Large intestine (tissue), 3 donors: ENCODE results near the gene MARCHF3. TPM values are rescaled to one million over a fixed set of nuclear protein-coding genes. Genes with fewer than 3 reads are reported as not detected.

ENCODE experiments used
- DNase-seq, 2 donors: peaks; one replicate each; pipeline versions ENCODE4 v3.0.0 to v3.0.0-alpha.2; 2013
- H3K27ac ChIP-seq: one replicate; pipeline ENCODE4 v1.5.1; 2013; ENCODE audit warnings: low read length
- H3K27me3 ChIP-seq: 2 replicates; pipeline ENCODE4 v1.6.1; 2013; ENCODE audit warnings: low read length; ENCODE audit not compliant: control insufficient read depth, insufficient read depth
- H3K36me3 ChIP-seq: 2 replicates; pipeline ENCODE4 v1.6.1; 2013; ENCODE audit warnings: low read length; ENCODE audit not compliant: control insufficient read depth, insufficient read depth
- H3K4me1 ChIP-seq: one replicate; pipeline ENCODE4 v1.6.1; 2013; ENCODE audit warnings: low read length; ENCODE audit not compliant: control insufficient read depth, insufficient read depth
- H3K4me3 ChIP-seq: one replicate; pipeline ENCODE4 v1.5.1; 2013; ENCODE audit warnings: low read length
- H3K9me3 ChIP-seq: one replicate; pipeline ENCODE4 v1.6.1; 2013; ENCODE audit warnings: mild to moderate bottlenecking, low read depth, low read length, moderate library complexity; ENCODE audit not compliant: control insufficient read depth
- WGBS: methylation state at CpG from one replicate; pipeline ENCODE4 v1.1.5; 2013; ENCODE audit warnings: low lambda C conversion rate; ENCODE audit not compliant: insufficient coverage; 5-methylcytosine and 5-hydroxymethylcytosine counted together
- polyA plus RNA-seq: library from polyadenylated mRNA; unstranded; fragments of 120-200 nt; gene quantifications from one replicate; pipeline ENCODE4 v1.2.1, GENCODE V29; 2013

MARCHF3 gene
- polyA plus RNA-seq, 1 donor: 6.5 TPM

DNA sequence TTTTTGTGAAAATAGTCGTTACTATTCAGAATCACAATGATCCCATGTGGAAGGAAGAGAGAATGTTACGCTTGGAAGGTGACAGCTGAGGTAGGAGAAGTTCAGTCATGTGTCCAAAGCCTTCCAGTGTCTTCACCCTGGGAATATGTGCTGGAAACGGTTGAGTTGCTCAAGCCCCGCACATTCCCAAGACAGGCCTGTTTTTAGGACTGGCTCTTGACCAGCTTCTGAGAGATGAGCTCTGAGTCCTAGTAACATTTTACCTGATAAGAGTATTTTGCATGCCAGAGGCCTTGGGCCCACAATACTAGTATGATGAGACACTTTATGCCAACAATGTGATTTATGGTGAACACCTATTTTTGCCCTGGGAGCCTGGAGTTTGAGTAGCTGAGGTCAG, 151.7 kb downstream of the MARCHF3 start:
- no peaks in the 10 kb centered on the region for H3K36me3 ChIP-seq
- H3K27me3 ChIP-seq: no peaks in the 10 kb centered on the region
- DNase-seq: no peak
- WGBS: no CpG with 5 or more reads among the region's 4 CpGs
- no peaks in the 10 kb centered on the region for H3K4me1 ChIP-seq
- H3K27ac ChIP-seq: no peak overlapping the region
- H3K9me3 ChIP-seq: no peaks in the 10 kb centered on the region
- H3K4me3 ChIP-seq: no peak overlapping the region

DNA sequence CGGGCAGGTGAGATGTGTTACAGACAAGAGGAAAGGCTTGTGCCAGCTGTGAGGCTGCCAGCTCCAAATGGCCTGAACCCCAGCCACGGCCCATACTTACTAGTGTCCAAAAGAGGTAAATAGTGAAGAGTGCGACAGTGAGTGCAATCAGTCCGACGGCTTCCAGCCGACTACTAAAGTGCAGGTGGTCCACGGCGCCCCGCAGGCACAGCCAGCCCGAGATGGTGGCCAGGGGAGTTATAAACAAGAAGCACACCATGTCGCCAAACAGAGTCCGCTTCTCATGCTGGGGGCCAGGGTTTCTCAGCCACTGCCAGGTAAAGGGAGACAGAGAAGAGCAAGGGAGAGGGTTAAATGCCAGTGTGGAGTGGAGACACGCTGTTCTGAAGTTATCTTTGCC, 152.3 kb downstream of the MARCHF3 start:
- H3K27me3 ChIP-seq: no peaks in the 10 kb centered on the region
- WGBS: no CpG with 5 or more reads among the region's 13 CpGs
- H3K27ac ChIP-seq: no peak overlapping the region
- DNase-seq: no peak
- H3K36me3 ChIP-seq: no peaks in the 10 kb centered on the region
- H3K4me3 ChIP-seq: no peak overlapping the region
- no peaks in the 10 kb centered on the region for H3K9me3 ChIP-seq
- H3K4me1 ChIP-seq: no peaks in the 10 kb centered on the region

DNA sequence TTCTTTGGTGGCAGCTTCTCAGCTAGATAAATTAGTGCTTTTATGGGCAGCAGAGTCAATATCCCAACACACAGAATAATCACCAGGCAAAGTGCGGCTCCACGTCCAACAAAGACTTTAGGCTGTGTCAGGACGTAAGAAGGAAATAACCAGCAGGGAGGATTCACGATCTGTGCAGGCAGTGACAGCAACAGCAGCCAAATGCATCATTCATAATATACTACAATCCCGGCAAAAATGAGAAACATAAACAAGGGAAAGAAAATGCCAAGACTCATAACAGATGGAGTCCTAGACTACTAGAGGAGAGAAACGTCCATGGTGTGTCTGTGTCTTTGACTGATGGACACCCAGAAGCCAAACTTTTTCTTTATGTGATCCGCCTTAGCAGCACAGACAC, 152.8 kb downstream of the MARCHF3 start:
- no peaks in the 10 kb centered on the region for H3K9me3 ChIP-seq
- no peaks in the 10 kb centered on the region for H3K4me1 ChIP-seq
- H3K36me3 ChIP-seq: no peaks in the 10 kb centered on the region
- H3K27me3 ChIP-seq: no peaks in the 10 kb centered on the region
- no peak overlapping the region for H3K4me3 ChIP-seq
- no peak for DNase-seq
- H3K27ac ChIP-seq: no peak overlapping the region
- WGBS: no CpG with 5 or more reads among the region's 7 CpGs

DNA sequence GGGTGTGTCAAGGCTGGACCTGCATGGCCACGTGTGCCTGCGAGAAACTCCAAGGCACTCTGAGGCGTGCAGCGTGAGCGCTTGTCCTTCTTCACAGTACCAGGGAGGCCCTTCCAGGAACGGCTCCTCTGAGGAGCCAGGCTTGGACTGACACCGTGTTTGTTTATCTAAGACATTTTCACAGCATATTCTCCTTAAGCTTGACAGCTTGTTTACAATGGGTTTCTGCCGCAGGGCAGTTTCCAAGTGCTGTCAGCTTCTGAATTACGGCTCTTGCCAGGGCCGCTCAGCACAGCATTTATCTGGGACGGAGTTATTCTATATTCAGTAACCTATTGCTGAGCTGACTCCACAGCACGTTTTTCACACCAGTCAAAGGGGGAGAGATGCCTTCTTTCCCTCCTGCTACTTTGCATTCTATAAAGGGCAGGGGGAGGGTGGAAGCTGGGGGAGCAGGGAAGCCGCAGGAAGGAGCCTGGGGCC, 155.0 kb downstream of the MARCHF3 start:
- WGBS: 50% methylated on average over 2 of the region's 13 CpGs
- H3K4me3 ChIP-seq: no peak overlapping the region
- no peaks in the 10 kb centered on the region for H3K36me3 ChIP-seq
- H3K27me3 ChIP-seq: no peaks in the 10 kb centered on the region
- no peaks in the 10 kb centered on the region for H3K9me3 ChIP-seq
- H3K4me1 ChIP-seq: no peaks in the 10 kb centered on the region
- H3K27ac ChIP-seq: no peak overlapping the region
- no peak for DNase-seq

DNA sequence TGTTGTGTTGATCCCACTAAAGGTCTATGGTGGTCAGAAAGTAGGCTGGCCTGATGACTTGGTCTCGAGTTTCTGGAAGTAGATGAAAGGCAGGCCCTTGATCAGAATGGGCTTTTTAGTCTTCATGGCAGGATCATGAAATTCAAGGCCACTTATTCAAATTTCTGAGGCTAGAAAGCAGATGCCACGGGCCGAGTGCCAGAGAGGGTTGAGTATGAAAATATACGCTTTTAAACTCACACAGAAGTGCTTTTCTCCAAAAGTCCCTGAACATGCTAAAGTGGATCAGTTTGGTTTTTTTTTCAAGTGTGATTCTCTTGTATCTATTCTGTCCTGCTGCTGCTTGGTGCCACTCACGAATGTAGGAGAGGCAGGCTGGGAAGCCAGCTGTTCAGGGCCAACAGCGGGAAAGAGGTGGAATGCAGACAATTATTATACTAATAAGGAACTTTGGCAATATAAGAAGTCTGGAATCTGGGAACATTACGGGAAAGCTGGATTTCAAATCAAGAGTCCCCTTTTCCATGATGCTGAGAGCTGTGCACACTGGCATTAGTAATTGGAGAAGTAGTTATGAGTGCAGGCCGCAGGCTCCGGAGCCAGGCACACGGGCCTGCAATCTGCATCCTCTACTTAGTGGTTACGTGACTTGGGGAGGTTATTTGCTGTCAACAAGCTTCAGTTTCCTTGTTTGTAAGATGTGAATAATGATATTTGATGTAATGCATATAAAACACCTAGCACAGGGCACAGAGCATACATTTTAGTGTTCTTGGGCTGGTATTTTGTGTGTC, 157.6 kb downstream of the MARCHF3 start:
- H3K4me1 ChIP-seq: no peaks in the 10 kb centered on the region
- H3K27ac ChIP-seq: no peak overlapping the region
- 100% methylated on average over 1 of the region's 11 CpGs for WGBS
- H3K4me3 ChIP-seq: no peak overlapping the region
- H3K27me3 ChIP-seq: peaks cover 2% of the 10 kb centered on the region
- no peaks in the 10 kb centered on the region for H3K36me3 ChIP-seq
- DNase-seq: no peak
- H3K9me3 ChIP-seq: no peaks in the 10 kb centered on the region

DNA sequence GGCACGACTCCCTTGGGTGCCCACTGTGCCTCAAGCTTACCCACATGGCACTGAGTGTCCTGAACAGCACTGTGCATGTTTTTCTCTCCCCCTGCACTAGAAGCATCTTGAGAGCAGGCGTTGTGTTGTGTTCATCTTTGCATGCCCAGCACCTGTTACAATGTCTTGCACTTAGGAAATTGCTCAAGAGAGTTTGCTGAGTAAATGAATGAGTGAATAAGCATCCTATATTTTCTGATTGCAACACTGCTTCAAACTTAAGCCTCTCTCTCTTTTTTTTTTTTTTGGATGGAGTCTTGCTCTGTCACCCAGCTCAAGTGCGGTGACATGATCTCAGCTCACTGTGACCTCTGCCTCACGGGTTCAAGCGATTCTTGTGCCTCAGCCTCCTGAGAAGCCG, 158.9 kb downstream of the MARCHF3 start:
- no peak overlapping the region for H3K27ac ChIP-seq
- no peaks in the 10 kb centered on the region for H3K9me3 ChIP-seq
- H3K27me3 ChIP-seq: peaks cover 2% of the 10 kb centered on the region
- DNase-seq: no peak
- no peaks in the 10 kb centered on the region for H3K36me3 ChIP-seq
- WGBS: 100% methylated on average over 1 of the region's 6 CpGs
- no peaks in the 10 kb centered on the region for H3K4me1 ChIP-seq
- H3K4me3 ChIP-seq: no peak overlapping the region

DNA sequence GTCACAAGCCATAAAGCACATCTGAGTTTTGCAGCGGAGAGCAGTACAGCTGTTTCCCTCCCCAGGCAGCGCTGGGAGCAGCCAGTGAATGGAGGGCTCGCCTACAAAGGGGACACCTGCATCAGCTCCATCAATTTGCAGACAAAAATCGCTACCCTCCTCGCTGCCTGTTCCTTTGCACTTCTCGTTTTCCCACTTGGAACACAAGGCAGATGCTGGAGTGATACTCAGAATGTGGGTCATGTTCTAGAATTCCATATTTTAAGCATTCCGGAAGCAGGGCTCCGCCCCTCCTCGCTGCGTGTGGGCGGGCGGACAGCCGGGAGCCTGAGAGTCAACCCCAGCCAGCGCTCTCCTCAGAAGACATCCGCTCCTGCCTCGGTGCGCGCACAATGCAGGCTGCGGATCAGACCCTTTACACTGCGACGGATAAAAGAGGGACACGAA, 161.3 kb downstream of the MARCHF3 start:
- Histone ChIP-seq H3K9me3 (no peaks in the 10 kb centered on the region), H3K27ac (no peak overlapping the region), H3K27me3 (peaks cover 2% of the 10 kb centered on the region), H3K4me1 (no peaks in the 10 kb centered on the region), H3K36me3 (no peaks in the 10 kb centered on the region), H3K4me3 (no peak overlapping the region)
- no peak for DNase-seq
- whole genome bisulfite sequencing: no CpG with 5 or more reads among the region's 22 CpGs

DNA sequence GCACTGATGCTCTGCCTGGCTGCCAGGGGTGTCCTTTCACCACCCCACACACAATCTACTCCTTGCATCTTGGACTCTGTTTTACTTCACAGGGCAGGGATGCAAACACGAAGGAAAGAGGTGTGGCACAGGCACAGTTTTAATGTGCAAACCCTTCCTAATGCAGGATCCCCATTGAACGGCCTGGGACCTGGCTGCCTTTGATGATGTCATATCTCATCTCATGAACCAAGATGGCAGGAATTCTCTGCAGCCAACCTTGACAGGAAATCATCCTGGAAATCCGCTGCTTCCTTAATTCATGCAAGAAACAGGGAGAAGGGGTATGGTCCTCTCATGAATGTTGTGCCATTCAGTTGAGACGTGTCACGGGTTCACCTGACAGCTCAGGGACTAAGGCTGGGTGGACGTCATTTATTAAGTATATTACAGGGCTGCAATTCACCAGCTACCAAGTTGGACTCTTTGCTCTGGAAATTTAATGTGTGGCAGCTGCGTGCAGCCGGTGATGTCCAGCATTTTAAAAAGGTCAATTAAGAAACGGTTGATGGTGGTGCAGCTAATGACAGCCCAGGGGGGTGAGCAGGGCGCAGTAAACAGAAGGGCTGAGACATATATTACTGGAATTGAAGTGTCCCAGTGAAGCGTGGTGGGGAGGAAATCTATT, 161.9 kb downstream of the MARCHF3 start:
- no peak overlapping the region for H3K4me3 ChIP-seq
- H3K27ac ChIP-seq: no peak overlapping the region
- H3K9me3 ChIP-seq: no peaks in the 10 kb centered on the region
- no peaks in the 10 kb centered on the region for H3K4me1 ChIP-seq
- WGBS: 86% methylated on average over 1 of the region's 11 CpGs
- DNase-seq: no peak
- peaks cover 2% of the 10 kb centered on the region for H3K27me3 ChIP-seq
- no peaks in the 10 kb centered on the region for H3K36me3 ChIP-seq

DNA sequence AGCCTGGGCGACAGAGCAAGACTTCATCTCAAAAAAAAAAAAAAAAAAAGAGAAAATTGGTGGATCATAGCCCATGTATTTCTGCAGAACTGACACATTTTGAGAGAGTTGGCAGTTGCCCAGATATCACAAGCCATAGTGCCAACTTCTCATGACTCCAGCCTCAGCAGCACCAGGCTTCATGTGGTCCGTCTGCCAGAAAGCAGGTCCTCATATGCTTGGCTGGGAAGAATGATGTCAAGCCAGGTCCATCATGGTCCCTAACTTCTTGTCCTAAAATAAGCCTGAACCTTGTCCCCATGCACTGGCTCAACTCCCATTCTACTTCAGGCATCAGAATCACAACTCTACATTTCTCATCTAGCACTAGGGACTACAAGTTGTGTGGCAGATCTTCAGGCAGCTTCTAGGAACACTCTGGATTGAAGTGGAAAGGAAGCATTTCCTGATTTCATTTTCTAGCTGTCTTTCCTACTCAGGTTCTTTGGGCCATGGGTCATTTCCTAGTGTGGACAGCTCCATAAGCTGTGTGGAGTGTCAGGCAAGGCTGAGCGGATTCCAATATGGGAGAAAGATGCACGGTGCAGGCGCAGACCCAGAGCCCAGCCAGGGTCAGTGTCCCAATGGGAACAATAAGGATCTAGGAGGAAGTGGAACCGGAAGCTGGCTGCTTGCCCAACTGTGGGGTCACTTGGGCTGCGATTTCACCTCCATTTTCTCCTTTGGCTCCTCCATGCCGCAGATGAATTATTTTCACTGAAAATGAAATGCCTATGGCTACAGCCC, 163.3 kb downstream of the MARCHF3 start:
- H3K9me3 ChIP-seq: no peaks in the 10 kb centered on the region
- no peak overlapping the region for H3K27ac ChIP-seq
- DNase-seq: no peak
- WGBS: 100% methylated on average over 1 of the region's 8 CpGs
- H3K4me3 ChIP-seq: no peak overlapping the region
- H3K4me1 ChIP-seq: no peaks in the 10 kb centered on the region
- no peaks in the 10 kb centered on the region for H3K36me3 ChIP-seq
- peaks cover 2% of the 10 kb centered on the region for H3K27me3 ChIP-seq

DNA sequence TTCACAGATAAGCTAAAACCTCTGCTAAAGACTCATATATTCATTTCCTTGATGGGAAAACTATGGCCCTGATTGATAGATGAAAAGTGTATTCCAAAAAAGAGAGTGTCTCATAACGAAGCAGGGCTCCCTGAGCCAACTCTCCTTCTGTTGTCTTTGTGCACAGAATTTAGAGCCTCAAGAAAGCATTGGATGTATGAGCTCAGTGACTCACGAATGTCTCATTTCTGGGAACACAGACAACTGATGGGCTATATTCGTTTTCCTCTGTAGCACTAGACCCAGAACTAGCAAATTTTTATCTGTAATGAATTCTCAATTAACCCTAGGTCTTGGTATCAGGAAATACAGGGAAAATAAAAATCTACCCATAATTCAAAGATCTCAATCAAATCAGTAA, 165.1 kb downstream of the MARCHF3 start:
- Histone ChIP-seq H3K27ac (no peak overlapping the region), H3K36me3 (no peaks in the 10 kb centered on the region), H3K4me1 (no peaks in the 10 kb centered on the region), H3K27me3 (peaks cover 2% of the 10 kb centered on the region), H3K9me3 (no peaks in the 10 kb centered on the region), H3K4me3 (no peak overlapping the region)
- DNase-seq: no peak
- WGBS: 80% methylated on average over 2 of the region's 3 CpGs
